SIG-M5 (cell line): Measurements from ENCODE around the gene ACAT2.
"Not testable (repeated sequence)": the region's sequence is repeated elsewhere in the genome, so short reads cannot be mapped to it uniquely, and the experiment has no call there.

Source experiments
- DNase-seq: peaks from one replicate; lab custom pipeline; 2025; lab: John Stamatoyannopoulos, UW

ACAT2 gene

GRCh38 chr6:159730332-159730676 lies 31.5 kb upstream of the ACAT2 start:
- DNase-seq: no peak

GRCh38 chr6:159732550-159732949 lies 29.3 kb upstream of the ACAT2 start:
- not testable (repeated sequence) for DNase-seq

- DNase-seq: not testable (repeated sequence)
Observed at GRCh38 chr6:159733395-159733794, 28.4 kb upstream of the ACAT2 start.

GRCh38 chr6:159736908-159737307 lies 24.9 kb upstream of the ACAT2 start:
- no peak for DNase-seq

- DNase-seq: peak; percentile 53
Observed at GRCh38 chr6:159739341-159739740, 22.5 kb upstream of the ACAT2 start.

- no peak for DNase-seq
Observed at GRCh38 chr6:159742165-159742564, 19.7 kb upstream of the ACAT2 start.

GRCh38 chr6:159745081-159745480 lies 16.8 kb upstream of the ACAT2 start:
- no peak for DNase-seq

- DNase-seq: no peak
Observed at GRCh38 chr6:159746759-159747158, 15.1 kb upstream of the ACAT2 start.

GRCh38 chr6:159748127-159748526 lies 13.7 kb upstream of the ACAT2 start:
- DNase-seq: not testable (repeated sequence)

- no peak for DNase-seq
Observed at GRCh38 chr6:159751448-159751847, 10.4 kb upstream of the ACAT2 start.

GRCh38 chr6:159753081-159753872 lies 8.6 kb upstream of the ACAT2 start:
- DNase-seq: no peak

- DNase-seq: no peak
Observed at GRCh38 chr6:159754401-159754800, 7.4 kb upstream of the ACAT2 start.

- no peak for DNase-seq
Observed at GRCh38 chr6:159754959-159755914, 6.6 kb upstream of the ACAT2 start.

GRCh38 chr6:159756508-159756907 lies 5.3 kb upstream of the ACAT2 start:
- DNase-seq: no peak

GRCh38 chr6:159758031-159759001 lies 3.5 kb upstream of the ACAT2 start:
- no peak for DNase-seq

GRCh38 chr6:159759645-159760044 lies 2.2 kb upstream of the ACAT2 start:
- no peak for DNase-seq

- DNase-seq: no peak
Observed at GRCh38 chr6:159760602-159761057, 1.2 kb upstream of the ACAT2 start.

- no peak for DNase-seq
Observed at GRCh38 chr6:159761129-159761872, 544 bp upstream of the ACAT2 start.

GRCh38 chr6:159762681-159763293 lies 942 bp downstream of the ACAT2 start:
- no peak for DNase-seq

GRCh38 chr6:159766906-159767305 lies 5.1 kb downstream of the ACAT2 start:
- no peak for DNase-seq

GRCh38 chr6:159769470-159769869 lies 7.6 kb downstream of the ACAT2 start:
- no peak for DNase-seq
